ENCODE measurements around the gene GNAO1. TPM values are rescaled to one million over a fixed set of nuclear protein-coding genes. Genes with fewer than 3 reads are reported as not detected.

The GNAO1 gene
- polyA plus RNA-seq, 1 of the 3 experiments (the other 2 are of a cell fraction) = 0.30 TPM

DNA sequence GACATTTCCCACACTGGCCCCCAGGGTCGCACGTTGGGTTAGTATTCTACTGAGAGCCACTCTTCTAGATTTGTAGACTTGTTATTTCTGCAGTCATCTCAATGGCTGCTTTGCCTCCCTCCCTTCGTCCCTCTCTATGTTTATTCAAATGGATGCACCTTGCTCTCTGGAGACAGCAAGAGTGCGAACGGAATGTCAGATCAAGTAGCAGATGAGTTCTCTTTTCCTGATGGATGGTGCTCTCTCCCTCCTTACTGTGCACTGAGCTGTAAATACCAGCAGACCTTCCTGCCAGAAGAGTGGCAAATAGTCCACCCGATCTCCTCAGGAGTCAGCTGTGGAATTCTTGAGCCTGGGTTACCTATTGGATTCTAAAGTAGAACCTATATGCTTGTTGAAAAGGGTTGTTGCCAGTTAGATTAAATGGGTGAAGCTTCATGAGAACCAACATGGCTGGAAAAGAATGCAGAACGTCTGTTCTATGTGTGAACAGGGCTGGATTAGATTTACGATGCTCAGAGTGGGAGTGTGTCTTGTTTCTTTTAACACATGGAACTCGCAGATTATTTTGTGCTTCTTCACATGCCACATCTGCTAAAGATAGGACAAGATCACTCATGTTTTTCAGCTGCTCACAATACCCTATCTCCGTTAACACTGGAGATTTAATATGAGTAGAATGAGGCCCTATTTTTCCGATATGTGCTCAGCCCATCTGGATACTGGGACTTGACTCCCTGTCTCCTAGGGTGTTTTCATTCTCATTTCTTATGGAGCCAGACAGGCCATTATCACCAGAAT, 6.1 kb downstream of the GNAO1 start:
- H3K9me3 ChIP-seq = no peaks in the 10 kb centered on the region
- H3K4me3 ChIP-seq (ENCODE audit: low read depth in 2 of 2, low read length in 1 of 2) = no peak overlapping the region
- no peaks in the 10 kb centered on the region for H3K36me3 ChIP-seq (replicated peaks in 1 of 2; ENCODE audit: control insufficient read depth in 1 of 2, insufficient read depth in 2 of 2, low read length in 1 of 2)
- TF ChIP-seq, protein P1, sequence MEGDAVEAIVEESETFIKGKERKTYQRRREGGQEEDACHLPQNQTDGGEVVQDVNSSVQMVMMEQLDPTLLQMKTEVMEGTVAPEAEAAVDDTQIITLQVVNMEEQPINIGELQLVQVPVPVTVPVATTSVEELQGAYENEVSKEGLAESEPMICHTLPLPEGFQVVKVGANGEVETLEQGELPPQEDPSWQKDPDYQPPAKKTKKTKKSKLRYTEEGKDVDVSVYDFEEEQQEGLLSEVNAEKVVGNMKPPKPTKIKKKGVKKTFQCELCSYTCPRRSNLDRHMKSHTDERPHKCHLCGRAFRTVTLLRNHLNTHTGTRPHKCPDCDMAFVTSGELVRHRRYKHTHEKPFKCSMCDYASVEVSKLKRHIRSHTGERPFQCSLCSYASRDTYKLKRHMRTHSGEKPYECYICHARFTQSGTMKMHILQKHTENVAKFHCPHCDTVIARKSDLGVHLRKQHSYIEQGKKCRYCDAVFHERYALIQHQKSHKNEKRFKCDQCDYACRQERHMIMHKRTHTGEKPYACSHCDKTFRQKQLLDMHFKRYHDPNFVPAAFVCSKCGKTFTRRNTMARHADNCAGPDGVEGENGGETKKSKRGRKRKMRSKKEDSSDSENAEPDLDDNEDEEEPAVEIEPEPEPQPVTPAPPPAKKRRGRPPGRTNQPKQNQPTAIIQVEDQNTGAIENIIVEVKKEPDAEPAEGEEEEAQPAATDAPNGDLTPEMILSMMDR (IDR thresholded peaks at IDR 0.05) = no peak
- no peak for TF ChIP-seq ELF1 (IDR thresholded peaks at IDR 0.05)
- TF ChIP-seq, protein P2, sequence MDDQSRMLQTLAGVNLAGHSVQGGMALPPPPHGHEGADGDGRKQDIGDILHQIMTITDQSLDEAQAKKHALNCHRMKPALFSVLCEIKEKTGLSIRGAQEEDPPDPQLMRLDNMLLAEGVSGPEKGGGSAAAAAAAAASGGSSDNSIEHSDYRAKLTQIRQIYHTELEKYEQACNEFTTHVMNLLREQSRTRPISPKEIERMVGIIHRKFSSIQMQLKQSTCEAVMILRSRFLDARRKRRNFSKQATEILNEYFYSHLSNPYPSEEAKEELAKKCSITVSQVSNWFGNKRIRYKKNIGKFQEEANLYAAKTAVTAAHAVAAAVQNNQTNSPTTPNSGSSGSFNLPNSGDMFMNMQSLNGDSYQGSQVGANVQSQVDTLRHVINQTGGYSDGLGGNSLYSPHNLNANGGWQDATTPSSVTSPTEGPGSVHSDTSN (IDR thresholded peaks at IDR 0.05) = no peak
- TF ChIP-seq, protein P3, sequence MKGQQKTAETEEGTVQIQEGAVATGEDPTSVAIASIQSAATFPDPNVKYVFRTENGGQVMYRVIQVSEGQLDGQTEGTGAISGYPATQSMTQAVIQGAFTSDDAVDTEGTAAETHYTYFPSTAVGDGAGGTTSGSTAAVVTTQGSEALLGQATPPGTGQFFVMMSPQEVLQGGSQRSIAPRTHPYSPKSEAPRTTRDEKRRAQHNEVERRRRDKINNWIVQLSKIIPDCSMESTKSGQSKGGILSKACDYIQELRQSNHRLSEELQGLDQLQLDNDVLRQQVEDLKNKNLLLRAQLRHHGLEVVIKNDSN (IDR thresholded peaks at IDR 0.05; ENCODE audit: borderline replicate concordance, low read depth) = no peak
- TF ChIP-seq EP300 (IDR thresholded peaks at IDR 0.05; ENCODE audit: borderline replicate concordance in 1 of 2, low read depth in 1 of 2, low read length in 1 of 2) = no peak
- no peak for TF ChIP-seq TEAD4 (IDR thresholded peaks at IDR 0.05; ENCODE audit: borderline replicate concordance, insufficient read depth)
- no peak for TF ChIP-seq GATA2 (CRISPR knock-in tag; IDR thresholded peaks at IDR 0.05)
- no peak for TF ChIP-seq YY1 (IDR thresholded peaks at IDR 0.05; ENCODE audit: low read depth)
- TF ChIP-seq RXRA (IDR thresholded peaks at IDR 0.05; ENCODE audit: borderline replicate concordance, low read depth) = no peak
- TF ChIP-seq RFX5 (IDR thresholded peaks at IDR 0.05; ENCODE audit: low read length) = no peak
- no peak for TF ChIP-seq MXI1 (IDR thresholded peaks at IDR 0.05; ENCODE audit: low read depth, low read length)
- no peak for TF ChIP-seq EZH2phosphoT487 (IDR thresholded peaks at IDR 0.05; ENCODE audit: borderline replicate concordance, low read depth)
- TF ChIP-seq FOXJ3 (CRISPR knock-in tag; IDR thresholded peaks at IDR 0.05) = no peak
- no peak for TF ChIP-seq CHD2 (IDR thresholded peaks at IDR 0.05; ENCODE audit: low read length, partially characterized antibody)
- TF ChIP-seq SMC3 (IDR thresholded peaks at IDR 0.05; ENCODE audit: low read depth, low read length) = no peak
- TF ChIP-seq POLR2AphosphoS5 (IDR thresholded peaks at IDR 0.05; ENCODE audit: low read depth, low read length) = no peak
- TF ChIP-seq, protein P4, sequence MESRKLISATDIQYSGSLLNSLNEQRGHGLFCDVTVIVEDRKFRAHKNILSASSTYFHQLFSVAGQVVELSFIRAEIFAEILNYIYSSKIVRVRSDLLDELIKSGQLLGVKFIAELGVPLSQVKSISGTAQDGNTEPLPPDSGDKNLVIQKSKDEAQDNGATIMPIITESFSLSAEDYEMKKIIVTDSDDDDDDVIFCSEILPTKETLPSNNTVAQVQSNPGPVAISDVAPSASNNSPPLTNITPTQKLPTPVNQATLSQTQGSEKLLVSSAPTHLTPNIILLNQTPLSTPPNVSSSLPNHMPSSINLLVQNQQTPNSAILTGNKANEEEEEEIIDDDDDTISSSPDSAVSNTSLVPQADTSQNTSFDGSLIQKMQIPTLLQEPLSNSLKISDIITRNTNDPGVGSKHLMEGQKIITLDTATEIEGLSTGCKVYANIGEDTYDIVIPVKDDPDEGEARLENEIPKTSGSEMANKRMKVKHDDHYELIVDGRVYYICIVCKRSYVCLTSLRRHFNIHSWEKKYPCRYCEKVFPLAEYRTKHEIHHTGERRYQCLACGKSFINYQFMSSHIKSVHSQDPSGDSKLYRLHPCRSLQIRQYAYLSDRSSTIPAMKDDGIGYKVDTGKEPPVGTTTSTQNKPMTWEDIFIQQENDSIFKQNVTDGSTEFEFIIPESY (IDR thresholded peaks at IDR 0.05; ENCODE audit: borderline replicate concordance, low read depth) = no peak
- DNase-seq = no peak
- peaks cover 0 to 14% of the 10 kb centered on the region in 2 experiments; a peak in 2 of 4 replicates for H3K4me1 ChIP-seq (ENCODE audit: control insufficient read depth in 1 of 2, insufficient read depth in 2 of 2, low read depth in 1 of 2, low read length in 1 of 2)
- H2AFZ ChIP-seq (ENCODE audit: low read depth) = no peak overlapping the region
- ChIA-PET CTCF (interaction anchor here (0.8 to 2.7 kb wide), 2 partner anchors 121 to 159 kb away, joined by 3 to 13 read pairs; no protein-coding TSS in a partner anchor), POLR2A (no interaction called here)
- peaks cover 25% of the 10 kb centered on the region; the same call in 1 of the 2 replicates for H3K27me3 ChIP-seq (ENCODE audit: insufficient read depth)
- no peak overlapping the region for H3K9ac ChIP-seq
- WGBS (ENCODE audit: low lambda C conversion rate) = 50% methylated on average over 11 of the region's 11 CpGs
- H3F3A ChIP-seq (replicated peaks; ENCODE audit: insufficient read depth) = no peaks in the 10 kb centered on the region
- no peak overlapping the region for H3K4me2 ChIP-seq
- H3K79me2 ChIP-seq (ENCODE audit: insufficient read depth) = no peaks in the 10 kb centered on the region
- H3K27ac ChIP-seq (ENCODE audit: low read depth in 2 of 2, low read length in 1 of 2) = no peak overlapping the region; a peak in 1 of 4 replicates
- no peaks in the 10 kb centered on the region for H4K20me1 ChIP-seq (ENCODE audit: insufficient read depth)
- no peaks in the 10 kb centered on the region for H3K9me2 ChIP-seq
